ENCODE data around the gene DYNC1H1.
"Not testable (repeated sequence)": the region's sequence is repeated elsewhere in the genome, so short reads cannot be mapped to it uniquely, and the experiment has no call there.

- TF ChIP-seq, protein P1, sequence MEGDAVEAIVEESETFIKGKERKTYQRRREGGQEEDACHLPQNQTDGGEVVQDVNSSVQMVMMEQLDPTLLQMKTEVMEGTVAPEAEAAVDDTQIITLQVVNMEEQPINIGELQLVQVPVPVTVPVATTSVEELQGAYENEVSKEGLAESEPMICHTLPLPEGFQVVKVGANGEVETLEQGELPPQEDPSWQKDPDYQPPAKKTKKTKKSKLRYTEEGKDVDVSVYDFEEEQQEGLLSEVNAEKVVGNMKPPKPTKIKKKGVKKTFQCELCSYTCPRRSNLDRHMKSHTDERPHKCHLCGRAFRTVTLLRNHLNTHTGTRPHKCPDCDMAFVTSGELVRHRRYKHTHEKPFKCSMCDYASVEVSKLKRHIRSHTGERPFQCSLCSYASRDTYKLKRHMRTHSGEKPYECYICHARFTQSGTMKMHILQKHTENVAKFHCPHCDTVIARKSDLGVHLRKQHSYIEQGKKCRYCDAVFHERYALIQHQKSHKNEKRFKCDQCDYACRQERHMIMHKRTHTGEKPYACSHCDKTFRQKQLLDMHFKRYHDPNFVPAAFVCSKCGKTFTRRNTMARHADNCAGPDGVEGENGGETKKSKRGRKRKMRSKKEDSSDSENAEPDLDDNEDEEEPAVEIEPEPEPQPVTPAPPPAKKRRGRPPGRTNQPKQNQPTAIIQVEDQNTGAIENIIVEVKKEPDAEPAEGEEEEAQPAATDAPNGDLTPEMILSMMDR (conservative IDR thresholded peaks at IDR 0.05), result not testable (repeated sequence)
- TF ChIP-seq ZFX (IDR thresholded peaks at IDR 0.05), result not testable (repeated sequence)
These were observed 7.1 kb downstream of the DYNC1H1 start for GRCh38 chr14:101971458-101971857.

Measured in C4-2B (cell line).